ENCODE data around the gene DYRK4.

DYRK4 gene

GRCh38 chr12:4628406-4628805 is 66.4 kb downstream of the DYRK4 start:
- TF ChIP-seq GATA2 (IDR thresholded peaks at IDR 0.05; ENCODE audit: low read depth, low read length) (no peak), GATA3 (IDR thresholded peaks at IDR 0.05; ENCODE audit: low read depth, low read length) (no peak)

- no peak for TF ChIP-seq GATA3 (IDR thresholded peaks at IDR 0.05; ENCODE audit: low read depth, low read length)
- TF ChIP-seq GATA2 (IDR thresholded peaks at IDR 0.05; ENCODE audit: low read depth, low read length), result no peak
Measured at GRCh38 chr12:4630262-4630661, 68.3 kb downstream of the DYRK4 start.

- no peak for TF ChIP-seq GATA3 (IDR thresholded peaks at IDR 0.05; ENCODE audit: low read depth, low read length)
- no peak for TF ChIP-seq GATA2 (IDR thresholded peaks at IDR 0.05; ENCODE audit: low read depth, low read length)
Measured at GRCh38 chr12:4643747-4644146, 81.7 kb downstream of the DYRK4 start.

GRCh38 chr12:4645023-4645422 is 83.0 kb downstream of the DYRK4 start:
- TF ChIP-seq GATA2 (IDR thresholded peaks at IDR 0.05; ENCODE audit: low read depth, low read length) (no peak), GATA3 (IDR thresholded peaks at IDR 0.05; ENCODE audit: low read depth, low read length) (no peak)

- TF ChIP-seq GATA2 (IDR thresholded peaks at IDR 0.05; ENCODE audit: low read depth, low read length), result no peak
- TF ChIP-seq GATA3 (IDR thresholded peaks at IDR 0.05; ENCODE audit: low read depth, low read length), result no peak
Measured at GRCh38 chr12:4648104-4648500, 86.1 kb downstream of the DYRK4 start.

GRCh38 chr12:4648501-4649357 is 86.7 kb downstream of the DYRK4 start, which contains the start of the genes AKAP3 and NDUFA9:
AKAP3 (minus strand) TSS chr12:4649051; CDS start chr12:4638196, 10,855 bp downstream.
NDUFA9 (plus strand) TSS chr12:4649114; CDS start chr12:4649127, 13 bp downstream.
- TF ChIP-seq GATA2 (IDR thresholded peaks at IDR 0.05; ENCODE audit: low read depth, low read length) (no peak), GATA3 (IDR thresholded peaks at IDR 0.05; ENCODE audit: low read depth, low read length) (no peak)

- TF ChIP-seq GATA2 (IDR thresholded peaks at IDR 0.05; ENCODE audit: low read depth, low read length) (no peak), GATA3 (IDR thresholded peaks at IDR 0.05; ENCODE audit: low read depth, low read length) (no peak)
Measured at GRCh38 chr12:4649358-4649661, 87.3 kb downstream of the DYRK4 start.

- TF ChIP-seq GATA2 (IDR thresholded peaks at IDR 0.05; ENCODE audit: low read depth, low read length) (no peak), GATA3 (IDR thresholded peaks at IDR 0.05; ENCODE audit: low read depth, low read length) (no peak)
Measured at GRCh38 chr12:4653257-4653656, 91.2 kb downstream of the DYRK4 start.

GRCh38 chr12:4653691-4654090 is 91.7 kb downstream of the DYRK4 start:
- no peak for TF ChIP-seq GATA2 (IDR thresholded peaks at IDR 0.05; ENCODE audit: low read depth, low read length)
- no peak for TF ChIP-seq GATA3 (IDR thresholded peaks at IDR 0.05; ENCODE audit: low read depth, low read length)

Data from SH-SY5Y (cell line).